OCI-LY1 (cell line): Measurements from ENCODE around the gene SEMA4A.
A peak's percentile ranks its signal among the peaks of the same experiment; 100 is the strongest.

Experiments
- EZH2 ChIP-seq: fragments of 200-600 bp; sonication (generic), shearing (Covaris generic); IDR thresholded peaks from 2 replicates; pipeline ENCODE4 v1.8.0; 2017; ENCODE audit warnings: borderline replicate concordance, mixed run types, mild to moderate bottlenecking, antibody characterized with exemption, low read length, moderate library complexity, mixed read lengths
- TF ChIP-seq, protein P1 (sequence below): fragments of 200-600 bp; sonication (generic), shearing (Covaris generic); IDR thresholded peaks from 2 replicates; pipeline ENCODE4 v1.5.1; 2017; ENCODE audit warnings: mild to moderate bottlenecking, antibody characterized with exemption, low read length, moderate library complexity, mixed read lengths

DNA sequence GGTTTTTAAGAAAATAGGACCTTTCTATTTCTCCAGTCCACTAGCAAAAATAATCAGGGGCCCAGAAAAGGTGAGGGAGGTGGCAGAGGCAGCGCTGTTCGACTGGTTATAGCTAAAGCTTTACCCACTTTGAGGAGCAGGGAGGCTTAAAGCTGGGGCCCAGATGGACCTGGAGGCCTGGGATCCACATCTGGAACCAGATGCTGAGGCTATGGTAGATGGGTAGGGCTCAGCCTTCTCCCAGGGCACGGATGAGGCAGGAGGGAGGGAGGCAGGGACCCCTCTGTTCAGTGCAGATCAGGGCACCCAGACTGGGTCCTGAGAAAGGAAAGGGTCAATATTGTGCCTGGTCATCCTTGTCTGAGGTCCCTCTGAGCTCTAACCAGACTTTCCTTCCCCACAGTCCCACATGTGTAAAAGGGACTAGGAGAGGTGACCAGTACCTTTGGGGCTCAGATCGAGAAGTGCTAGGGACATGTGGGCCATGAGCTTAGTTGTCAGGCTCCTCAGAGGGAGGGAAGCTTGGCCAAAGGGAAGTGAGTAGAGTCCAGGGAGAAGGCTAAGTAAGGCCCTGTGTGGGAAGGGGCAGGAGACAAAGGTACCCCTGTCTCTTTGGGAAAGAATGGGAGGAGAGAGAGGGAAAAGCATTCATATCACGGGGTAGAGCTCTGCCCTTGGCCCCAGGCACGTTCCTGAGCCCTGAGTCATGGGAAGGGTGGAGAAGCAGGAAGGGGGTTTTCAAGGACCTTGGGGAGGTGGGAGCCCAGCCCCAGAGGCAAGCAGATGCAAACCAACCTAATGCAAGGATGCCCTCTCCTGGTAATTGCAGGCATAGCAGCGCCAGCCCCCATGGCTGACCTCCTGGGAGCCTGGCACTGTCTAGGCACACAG lies 23.5 kb upstream of the SEMA4A start:
- TF ChIP-seq, protein P1, sequence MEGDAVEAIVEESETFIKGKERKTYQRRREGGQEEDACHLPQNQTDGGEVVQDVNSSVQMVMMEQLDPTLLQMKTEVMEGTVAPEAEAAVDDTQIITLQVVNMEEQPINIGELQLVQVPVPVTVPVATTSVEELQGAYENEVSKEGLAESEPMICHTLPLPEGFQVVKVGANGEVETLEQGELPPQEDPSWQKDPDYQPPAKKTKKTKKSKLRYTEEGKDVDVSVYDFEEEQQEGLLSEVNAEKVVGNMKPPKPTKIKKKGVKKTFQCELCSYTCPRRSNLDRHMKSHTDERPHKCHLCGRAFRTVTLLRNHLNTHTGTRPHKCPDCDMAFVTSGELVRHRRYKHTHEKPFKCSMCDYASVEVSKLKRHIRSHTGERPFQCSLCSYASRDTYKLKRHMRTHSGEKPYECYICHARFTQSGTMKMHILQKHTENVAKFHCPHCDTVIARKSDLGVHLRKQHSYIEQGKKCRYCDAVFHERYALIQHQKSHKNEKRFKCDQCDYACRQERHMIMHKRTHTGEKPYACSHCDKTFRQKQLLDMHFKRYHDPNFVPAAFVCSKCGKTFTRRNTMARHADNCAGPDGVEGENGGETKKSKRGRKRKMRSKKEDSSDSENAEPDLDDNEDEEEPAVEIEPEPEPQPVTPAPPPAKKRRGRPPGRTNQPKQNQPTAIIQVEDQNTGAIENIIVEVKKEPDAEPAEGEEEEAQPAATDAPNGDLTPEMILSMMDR = peak; percentile 95
- TF ChIP-seq EZH2 = no peak
